UCSD-AML1 (cell line): Measurements from ENCODE around the gene IZUMO1R.
"Not testable (repeated sequence)": the region's sequence is repeated elsewhere in the genome, so short reads cannot be mapped to it uniquely, and the experiment has no call there.

Experiments
- DNase-seq: peaks from one replicate; lab custom pipeline; 2025; ENCODE audit not compliant: unreplicated experiment; lab: John Stamatoyannopoulos, UW

The IZUMO1R gene

DNA sequence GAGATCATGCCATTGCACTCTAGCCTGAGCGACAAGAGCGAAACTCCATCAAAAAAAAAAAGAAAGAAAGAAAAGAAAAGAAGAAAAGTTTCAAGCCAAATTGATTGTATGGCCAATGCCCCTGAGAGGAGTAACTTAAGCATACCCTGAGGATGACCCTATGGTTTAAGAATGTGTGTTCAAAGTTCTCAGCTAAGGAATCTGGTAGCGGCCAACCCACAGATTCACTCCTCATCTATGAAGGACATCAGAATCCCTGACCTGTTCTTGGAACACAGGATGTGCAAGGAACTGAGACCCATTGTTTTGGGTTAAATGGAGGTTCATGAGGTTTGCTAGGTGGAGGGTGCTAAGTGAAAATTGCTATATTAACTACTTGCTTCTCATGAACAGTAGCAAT lies 18.1 kb downstream of the IZUMO1R start:
- no peak for DNase-seq

DNA sequence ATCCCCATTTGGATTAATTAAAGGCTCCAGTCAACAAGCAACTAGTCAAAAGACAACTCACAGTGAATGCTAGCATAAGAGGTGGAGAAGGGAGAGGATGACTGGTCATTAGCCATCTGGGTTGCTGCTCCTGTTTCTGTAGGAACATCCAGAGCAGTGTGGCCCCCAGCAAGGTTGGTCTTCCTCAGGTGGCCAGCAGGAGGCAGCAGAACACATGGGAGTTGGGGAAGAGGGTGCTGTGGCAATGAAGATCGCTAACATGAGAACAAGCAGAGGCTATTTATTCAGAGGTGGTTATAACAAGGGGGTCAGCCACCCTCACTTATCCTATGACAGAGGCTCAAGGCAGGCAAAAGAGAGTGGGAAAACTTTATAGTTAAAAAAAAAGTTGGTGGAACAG lies 21.3 kb downstream of the IZUMO1R start:
- DNase-seq: peak; percentile 48

- DNase-seq: no peak
Measured at GRCh38 chr11:94326947-94327346, 22.6 kb downstream of the IZUMO1R start.

DNA sequence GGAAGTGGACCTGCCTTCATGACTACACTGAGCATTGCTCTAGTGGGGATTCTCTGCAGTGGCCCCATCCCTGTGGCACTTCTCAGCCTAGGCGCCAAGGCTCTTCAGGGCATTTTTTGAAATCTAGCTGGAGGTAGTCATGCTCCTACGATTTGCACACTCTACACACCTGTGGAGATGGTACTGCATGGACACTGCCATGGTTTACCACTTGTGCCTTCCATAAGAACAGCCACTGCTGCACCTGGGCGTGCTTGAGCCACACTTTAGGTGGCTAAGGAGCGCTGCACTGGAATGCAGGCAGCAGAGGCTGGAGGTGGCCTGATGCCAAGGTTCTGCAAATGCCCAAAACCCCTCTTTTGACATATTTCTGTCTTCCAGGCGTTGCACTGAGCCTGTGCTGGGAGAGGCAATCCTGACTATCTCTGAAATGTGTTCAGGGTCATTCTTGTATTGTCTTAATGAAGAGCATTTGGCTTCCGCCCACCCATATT lies 24.3 kb downstream of the IZUMO1R start:
- no peak for DNase-seq

- no peak for DNase-seq
Measured at GRCh38 chr11:94329501-94329900, 25.1 kb downstream of the IZUMO1R start.

DNA sequence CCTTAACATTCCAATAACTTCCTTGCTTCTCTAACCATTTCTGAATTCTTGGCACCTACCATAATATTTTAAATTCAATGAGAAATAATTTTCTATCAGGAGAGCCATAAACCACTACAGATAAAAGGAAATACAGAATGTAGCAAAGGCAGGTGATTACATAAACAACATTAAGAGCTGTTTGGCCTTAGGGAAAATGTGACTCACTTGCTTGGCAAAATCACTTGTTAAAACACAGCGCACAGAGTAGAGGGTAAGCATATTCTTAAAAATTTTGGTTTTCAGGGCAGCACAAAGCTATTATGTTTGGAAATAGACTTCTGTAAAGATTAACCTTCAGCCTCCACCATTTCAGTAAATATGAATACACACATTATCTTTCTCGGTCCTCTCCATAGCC lies 26.4 kb downstream of the IZUMO1R start:
- DNase-seq: no peak

GRCh38 chr11:94332814-94333213 lies 28.4 kb downstream of the IZUMO1R start:
- DNase-seq: no peak

GRCh38 chr11:94336033-94336432 lies 31.7 kb downstream of the IZUMO1R start:
- no peak for DNase-seq

- DNase-seq: no peak
Measured at GRCh38 chr11:94338651-94339050, 34.3 kb downstream of the IZUMO1R start.

GRCh38 chr11:94342250-94342649 lies 37.9 kb downstream of the IZUMO1R start:
- DNase-seq: no peak

DNA sequence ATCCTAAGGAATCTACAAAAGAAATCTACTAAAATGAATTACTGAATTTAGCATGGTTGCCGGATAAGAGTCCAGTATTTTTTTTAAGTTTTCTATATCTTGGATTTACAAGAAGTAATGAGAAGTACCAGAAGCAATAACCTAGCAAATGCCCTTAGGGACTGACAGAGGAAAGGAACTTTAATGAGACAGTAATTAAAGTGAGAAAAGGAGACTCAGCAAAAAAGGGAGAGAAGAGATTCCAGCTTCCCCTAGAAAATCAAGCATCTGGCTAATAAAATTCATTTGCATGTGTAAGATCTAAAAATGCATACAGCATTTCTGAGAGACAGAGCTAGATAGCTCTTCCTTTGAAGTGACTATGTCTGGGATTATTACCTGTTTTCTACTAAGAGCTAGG lies 39.1 kb downstream of the IZUMO1R start:
- DNase-seq: no peak

DNA sequence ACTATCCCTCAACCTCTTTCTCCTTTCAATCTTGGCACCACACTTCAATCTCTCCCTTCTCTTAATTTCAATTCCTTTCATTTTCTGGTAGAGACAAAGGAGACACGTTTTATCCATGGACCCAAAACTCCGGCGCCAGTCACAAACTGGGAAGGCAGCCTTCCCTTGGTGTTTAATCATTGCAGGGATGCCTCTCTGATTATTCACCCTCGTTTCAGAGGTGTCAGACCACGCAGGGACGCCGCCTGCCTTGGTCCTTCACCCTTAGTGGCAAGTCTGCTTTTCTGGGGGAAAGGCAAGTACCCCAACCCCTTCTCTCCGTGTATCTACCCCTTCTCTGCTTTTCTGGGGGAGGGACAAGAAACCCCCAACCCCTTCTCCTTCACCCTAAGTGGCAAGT lies 41.9 kb downstream of the IZUMO1R start:
- DNase-seq: not testable (repeated sequence)

DNA sequence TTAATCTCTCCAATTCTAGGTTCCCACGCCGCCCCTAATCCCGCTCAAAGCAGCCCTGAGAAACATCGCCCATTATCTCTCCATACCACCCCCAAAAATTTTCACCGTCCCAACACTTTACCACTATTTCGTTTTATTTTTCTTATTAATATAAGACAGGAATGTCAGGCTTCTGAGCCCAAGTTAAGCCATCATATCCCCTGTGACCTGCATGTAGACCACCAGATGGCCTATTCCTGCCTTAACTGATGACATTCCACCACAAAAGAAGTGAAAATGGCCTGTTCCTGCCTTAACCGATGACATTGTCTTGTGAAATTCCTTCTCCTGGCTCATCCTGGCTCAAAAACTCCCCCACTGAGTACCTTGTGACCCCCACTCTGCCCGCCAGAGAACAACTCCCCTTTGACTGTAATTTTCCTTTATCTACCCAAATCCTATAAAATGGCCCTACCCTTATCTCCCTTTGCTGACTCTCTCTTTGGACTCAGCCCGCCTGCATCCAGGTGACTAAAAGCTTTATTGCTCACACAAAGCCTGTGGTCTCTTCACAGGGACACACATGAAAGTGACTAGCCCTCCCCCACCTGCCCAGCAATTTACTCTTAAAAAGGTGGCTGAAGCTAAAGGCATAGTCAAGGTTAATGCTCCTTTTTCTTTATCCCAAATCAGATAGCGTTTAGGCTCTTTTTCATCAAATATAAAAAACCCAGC lies 46.6 kb downstream of the IZUMO1R start:
- not testable (repeated sequence) for DNase-seq
